Measurements from ENCODE around the gene COL25A1. TPM values are rescaled to one million over a fixed set of nuclear protein-coding genes. Genes with fewer than 3 reads are reported as not detected.

Gene COL25A1
- total and polyA plus RNA-seq, 2 donors (not counting 3 experiments of a cell fraction or from before 2014, with no cell fraction given): 0.21 to 3.5 TPM

GRCh38 chr4:109205186-109205585 is 97.3 kb downstream of the COL25A1 start:
- BruUV-seq (replicated peaks): no TSS peak
- Histone ChIP-seq H3K4me3 (replicated peaks in 1 of 3; ENCODE audit: insufficient read depth in 1 of 3, low read depth in 1 of 3, low read length in 3 of 3) (no peak overlapping the region), H3K79me2 (ENCODE audit: control insufficient read depth, insufficient read depth, low read length) (no peaks in the 10 kb centered on the region), H3K9ac (replicated peaks; ENCODE audit: extremely low read depth, insufficient read depth, low read length) (no peak overlapping the region), H3K4me1 (ENCODE audit: control insufficient read depth, extremely low read depth, insufficient read depth, low read length) (no peaks in the 10 kb centered on the region), H2AFZ (ENCODE audit: low read depth, low read length) (no peak overlapping the region), H4K20me1 (replicated peaks; ENCODE audit: control insufficient read depth, extremely low read depth, insufficient read depth, low read length) (no peaks in the 10 kb centered on the region), H3K9me3 (replicated peaks; ENCODE audit: control insufficient read depth, insufficient read depth, low read length) (no peaks in the 10 kb centered on the region), H3K27ac (ENCODE audit: insufficient read depth, low read depth, low read length) (no peak overlapping the region), H3K4me2 (ENCODE audit: insufficient read depth, low read length) (no peak overlapping the region), H3K36me3 (ENCODE audit: control insufficient read depth in 2 of 2, extremely low read depth in 1 of 2, insufficient read depth in 2 of 2, low read length in 2 of 2) (no peaks in the 10 kb centered on the region), H3K27me3 (ENCODE audit: control insufficient read depth in 2 of 2, insufficient read depth in 2 of 2, low read length in 2 of 2) (no peaks in the 10 kb centered on the region), H3K9me1 (replicated peaks; ENCODE audit: control insufficient read depth, extremely low read depth, insufficient read depth, low read length) (no peaks in the 10 kb centered on the region)
- FAIRE-seq: no peak
- dilution Hi-C loops (cut with MboI; ENCODE audit: extremely low pct_ligation_motif_present, low sequenced_read_pairs): no loop called here
- DNase-seq (ENCODE audit: low read depth, low spot score): no peak
- CTCF ChIA-PET: interaction anchor here (1.4 to 3.2 kb wide), 2 partner anchors 10 to 21 kb away, joined by 3 to 11 read pairs; no protein-coding TSS in a partner anchor
- no peak for TF ChIP-seq FOS (IDR thresholded peaks at IDR 0.05; ENCODE audit: borderline replicate concordance, insufficient read depth, low read length)
- no peak for TF ChIP-seq GATA2 (IDR thresholded peaks at IDR 0.05; ENCODE audit: insufficient read depth, insufficient read length, low read depth, low read length)
- TF ChIP-seq JUN (IDR thresholded peaks at IDR 0.05; ENCODE audit: borderline replicate concordance, insufficient read depth, insufficient read length, low read depth): no peak
- TF ChIP-seq, protein P1, sequence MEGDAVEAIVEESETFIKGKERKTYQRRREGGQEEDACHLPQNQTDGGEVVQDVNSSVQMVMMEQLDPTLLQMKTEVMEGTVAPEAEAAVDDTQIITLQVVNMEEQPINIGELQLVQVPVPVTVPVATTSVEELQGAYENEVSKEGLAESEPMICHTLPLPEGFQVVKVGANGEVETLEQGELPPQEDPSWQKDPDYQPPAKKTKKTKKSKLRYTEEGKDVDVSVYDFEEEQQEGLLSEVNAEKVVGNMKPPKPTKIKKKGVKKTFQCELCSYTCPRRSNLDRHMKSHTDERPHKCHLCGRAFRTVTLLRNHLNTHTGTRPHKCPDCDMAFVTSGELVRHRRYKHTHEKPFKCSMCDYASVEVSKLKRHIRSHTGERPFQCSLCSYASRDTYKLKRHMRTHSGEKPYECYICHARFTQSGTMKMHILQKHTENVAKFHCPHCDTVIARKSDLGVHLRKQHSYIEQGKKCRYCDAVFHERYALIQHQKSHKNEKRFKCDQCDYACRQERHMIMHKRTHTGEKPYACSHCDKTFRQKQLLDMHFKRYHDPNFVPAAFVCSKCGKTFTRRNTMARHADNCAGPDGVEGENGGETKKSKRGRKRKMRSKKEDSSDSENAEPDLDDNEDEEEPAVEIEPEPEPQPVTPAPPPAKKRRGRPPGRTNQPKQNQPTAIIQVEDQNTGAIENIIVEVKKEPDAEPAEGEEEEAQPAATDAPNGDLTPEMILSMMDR (IDR thresholded peaks at IDR 0.05; ENCODE audit: extremely low read depth in 1 of 2, insufficient read depth in 1 of 2, low read depth in 1 of 2, low read length in 2 of 2): no peak
- TF ChIP-seq MYC (IDR thresholded peaks at IDR 0.05; ENCODE audit: low read depth, low read length): no peak
- no peak for TF ChIP-seq POLR2A (IDR thresholded peaks at IDR 0.05; ENCODE audit: low read depth, low read length)
- no peak for TF ChIP-seq POLR2AphosphoS5 (IDR thresholded peaks at IDR 0.05; ENCODE audit: insufficient read depth, low read depth, low read length)
- TF ChIP-seq EZH2 (IDR thresholded peaks at IDR 0.05; ENCODE audit: borderline replicate concordance, low read depth, low read length, severe bottlenecking): no peak
- no peak for TF ChIP-seq MAX (IDR thresholded peaks at IDR 0.05; ENCODE audit: insufficient read depth, insufficient read length)
- intact Hi-C loops (cut with micrococcal nuclease): no loop called here
- POLR2A ChIA-PET: no interaction called here
